Spleen (tissue), 11 donors: ENCODE measurements around the gene C11orf65. TPM values are rescaled to one million over a fixed set of nuclear protein-coding genes. Genes with fewer than 3 reads are reported as not detected.

Experiments
- DNase-seq: peaks from one replicate; pipeline ENCODE4 v3.0.0-alpha.2; 2020
- H3K27ac ChIP-seq, 8 donors: fragments of 200-600 bp; sonication (generic) in 7 of 8; 1 replicate in 4 of 8; 2 replicates in 4 of 8; pipeline versions ENCODE4 v1.5.0 to v1.8.0; 2016 to 2021; ENCODE audit warnings: inconsistent platforms in 4 of 8, mild to moderate bottlenecking in 4 of 8, moderate library complexity in 1 of 8
- H3K27me3 ChIP-seq, 7 donors: fragments of 200-600 bp; sonication (generic) in 6 of 7; replicated peaks in 1 of 7; 1 replicate in 4 of 7; 2 replicates in 3 of 7; pipeline versions ENCODE4 v1.5.0 to v1.8.0; 2016 to 2021; ENCODE audit warnings: inconsistent platforms in 3 of 7, mild to moderate bottlenecking in 1 of 7
- H3K36me3 ChIP-seq, 6 donors: fragments of 200-600 bp; sonication (generic) in 5 of 6; 1 replicate in 4 of 6; 2 replicates in 2 of 6; pipeline versions ENCODE4 v1.5.0 to v1.8.0; 2016 to 2021; ENCODE audit warnings: inconsistent platforms in 2 of 6
- H3K4me1 ChIP-seq, 6 donors: fragments of 200-600 bp; sonication (generic) in 5 of 6; 1 replicate in 3 of 6; 2 replicates in 3 of 6; pipeline versions ENCODE4 v1.5.0 to v1.8.0; 2016 to 2021; ENCODE audit warnings: inconsistent platforms in 3 of 6
- H3K4me3 ChIP-seq, 8 donors: fragments of 200-600 bp; sonication (generic) in 7 of 8; 1 replicate in 4 of 8; 2 replicates in 4 of 8; pipeline versions ENCODE4 v1.5.0 to v1.8.0; 2016 to 2021; ENCODE audit warnings: inconsistent platforms in 4 of 8, mild to moderate bottlenecking in 4 of 8, moderate library complexity in 2 of 8
- H3K9me3 ChIP-seq, 8 donors: fragments of 200-600 bp; sonication (generic) in 7 of 8; 1 replicate in 4 of 8; 2 replicates in 4 of 8; pipeline versions ENCODE4 v1.5.0 to v1.8.0; 2016 to 2021; ENCODE audit warnings: inconsistent platforms in 4 of 8
- POLR2A ChIP-seq, 3 donors: fragments of 450-650 bp; IDR thresholded peaks; one replicate each; pipeline ENCODE4 v1.5.1; 2017; ENCODE audit warnings: antibody characterized with exemption in 3 of 3, mild to moderate bottlenecking in 1 of 3
- WGBS, 5 donors: extraction: QIAGEN DNeasy Blood & Tissue Kit in 3 of 5; methylation state at CpG; one replicate each; pipeline versions ENCODE4 v1.1.5 to v1.1.7; 2013 to 2018; 5-methylcytosine and 5-hydroxymethylcytosine counted together
- intact Hi-C: fragments of 100-400 bp; cut with DNase I; formaldehyde crosslinking; loops from one replicate; pipeline ENCODE4 v1.15.0; 2023; ENCODE audit warnings: low total_unique reads
- polyA plus RNA-seq, 3 donors: library from polyadenylated mRNA; stranded (reverse); fragments of 200-250 nt; gene quantifications; one replicate each; pipeline ENCODE4 v1.2.1, GENCODE V29; 2013
- total RNA-seq, 7 donors: library from RNA; depleted of rRNA in 3 of 7; stranded (reverse); fragments of >200 nt in 3 of 7; fragmentation: NEBNext Ultra II Directional in 4 of 7; extraction: Animal tissue kit (Norgen Biotek cat#: 25700) in 4 of 7; gene quantifications; one replicate each; pipeline versions ENCODE4 v1.1.0 to v1.2.1, GENCODE V29; 2016 to 2021
- TF ChIP-seq, protein P1 (sequence below), 11 experiments: fragments of 200-600 bp in 7 of 11; fragments of 450-650 bp in 4 of 11; sonication (generic) in 4 of 11; IDR thresholded peaks in 8 of 11; conservative IDR thresholded peaks in 3 of 11; 1 replicate in 7 of 11; 2 replicates in 4 of 11; pipeline versions ENCODE4 v1.4.0 to v1.8.0; 2016 to 2021; ENCODE audit warnings: antibody characterized with exemption in 11 of 11, inconsistent platforms in 4 of 11, mild to moderate bottlenecking in 1 of 11
- donor health status: healthy with polysubstance abuse.
- donor health status: DM: no; HTN: no; CAD: no; lungs with moderate emphysema.
- donor health status: DM: no; HTN: no; CAD: no.
- donor health status: Bipolar disorder and iron deficiency.
- donor health status: healthy.
- donor health status: DM: no; HTN: no; CAD: no.
- donor health status: DM: yes; HTN: yes; CAD: no.

C11orf65 gene
- total and polyA plus RNA-seq, 10 donors = 0.22 to 1.0 (median 0.59) TPM; not detected in 1

DNA sequence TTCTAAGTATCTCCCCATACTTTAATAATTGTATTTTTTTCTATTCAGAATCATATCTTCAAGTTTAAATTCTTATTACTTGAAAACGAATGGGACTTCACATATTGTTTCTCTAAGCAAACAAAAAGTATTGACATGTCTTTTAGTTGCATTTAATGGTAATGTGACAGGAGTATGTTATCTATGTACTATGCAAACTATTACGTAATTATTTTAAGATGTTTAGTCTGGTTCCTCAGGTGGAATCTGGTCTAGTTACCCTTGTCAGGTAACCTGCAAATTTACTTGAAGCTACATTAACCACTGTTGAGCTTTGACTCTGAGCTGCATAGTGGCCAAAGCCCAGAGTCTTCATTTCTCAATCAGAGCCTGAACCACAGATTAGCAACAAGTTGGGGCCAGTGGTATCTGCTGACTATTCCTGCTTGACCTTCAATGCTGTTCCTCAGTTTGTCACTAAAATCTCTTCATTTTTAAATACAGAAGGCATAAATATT lies 133.9 kb downstream of the C11orf65 start:
- Histone ChIP-seq H3K27me3 (no peaks in the 10 kb centered on the region), H3K9me3 (no peaks in the 10 kb centered on the region), H3K4me3 (no peak overlapping the region), H3K27ac (no peak overlapping the region), H3K36me3 (peaks cover 7 to 100% (median 85%) of the 10 kb centered on the region in 6 donors), H3K4me1 (no peaks in the 10 kb centered on the region)
- no peak for TF ChIP-seq POLR2A (IDR thresholded peaks at IDR 0.05)
- TF ChIP-seq, protein P1, sequence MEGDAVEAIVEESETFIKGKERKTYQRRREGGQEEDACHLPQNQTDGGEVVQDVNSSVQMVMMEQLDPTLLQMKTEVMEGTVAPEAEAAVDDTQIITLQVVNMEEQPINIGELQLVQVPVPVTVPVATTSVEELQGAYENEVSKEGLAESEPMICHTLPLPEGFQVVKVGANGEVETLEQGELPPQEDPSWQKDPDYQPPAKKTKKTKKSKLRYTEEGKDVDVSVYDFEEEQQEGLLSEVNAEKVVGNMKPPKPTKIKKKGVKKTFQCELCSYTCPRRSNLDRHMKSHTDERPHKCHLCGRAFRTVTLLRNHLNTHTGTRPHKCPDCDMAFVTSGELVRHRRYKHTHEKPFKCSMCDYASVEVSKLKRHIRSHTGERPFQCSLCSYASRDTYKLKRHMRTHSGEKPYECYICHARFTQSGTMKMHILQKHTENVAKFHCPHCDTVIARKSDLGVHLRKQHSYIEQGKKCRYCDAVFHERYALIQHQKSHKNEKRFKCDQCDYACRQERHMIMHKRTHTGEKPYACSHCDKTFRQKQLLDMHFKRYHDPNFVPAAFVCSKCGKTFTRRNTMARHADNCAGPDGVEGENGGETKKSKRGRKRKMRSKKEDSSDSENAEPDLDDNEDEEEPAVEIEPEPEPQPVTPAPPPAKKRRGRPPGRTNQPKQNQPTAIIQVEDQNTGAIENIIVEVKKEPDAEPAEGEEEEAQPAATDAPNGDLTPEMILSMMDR (IDR thresholded peaks at IDR 0.05 in 8 of 11, conservative IDR thresholded peaks at IDR 0.05 in 3 of 11) = no peak
- WGBS, 5 donors = 89 to 98% (median 96%) methylated on average over 2 of the region's 2 CpGs
- intact Hi-C loops = no loop called here
- no peak for DNase-seq

Other genes with a start within 250 kb of the C11orf65 start
- gene NPAT, start 244.9 kb downstream of the C11orf65 start, total RNA-seq = 10 to 100 TPM; 24.2 to 40.8 (median 29.6) TPM
- 1 to 10 TPM; 4.5 to 4.9 (median 4.5) TPM for gene NPAT, start 244.9 kb downstream of the C11orf65 start, polyA plus RNA-seq
- 100 to 1,000 TPM; 186 to 408 (median 235) TPM for gene ATM, start 244.5 kb downstream of the C11orf65 start, total RNA-seq
- gene ATM, start 244.5 kb downstream of the C11orf65 start, polyA plus RNA-seq = 10 to 100 TPM; 33.1 to 54.3 (median 37.6) TPM
- 10 to 100 TPM in 6 of 7 donors, 1 to 10 TPM in 1; 7.8 to 21.0 (median 18.2) TPM for gene POGLUT3, start 30.9 kb upstream of the C11orf65 start, total RNA-seq
- 1 to 10 TPM; 3.0 to 5.8 (median 3.9) TPM for gene POGLUT3, start 30.9 kb upstream of the C11orf65 start, polyA plus RNA-seq
- gene EXPH5, start 126.2 kb upstream of the C11orf65 start, total RNA-seq = 1 to 10 TPM in 3 of 7 donors, under 1 TPM in 4; 0.60 to 1.9 (median 0.89) TPM
- gene EXPH5, start 126.2 kb upstream of the C11orf65 start, polyA plus RNA-seq = under 1 TPM; 0.05 to 0.09 (median 0.06) TPM
- 10 to 100 TPM; 19.8 to 39.3 (median 25.6) TPM for gene DDX10, start 197.5 kb upstream of the C11orf65 start, total RNA-seq
- 10 to 100 TPM; 17.5 to 24.3 (median 21.1) TPM for gene DDX10, start 197.5 kb upstream of the C11orf65 start, polyA plus RNA-seq